NCI-H2029 treated with DMSO at 0.1 percent for 48 hours (cell line): Measurements from ENCODE around the gene PKN1.
"Not testable (repeated sequence)": the region's sequence is repeated elsewhere in the genome, so short reads cannot be mapped to it uniquely, and the experiment has no call there.

Experiments used
- DNase-seq: peaks from one replicate; lab custom pipeline; 2025; lab: John Stamatoyannopoulos, UW

The PKN1 gene

DNA sequence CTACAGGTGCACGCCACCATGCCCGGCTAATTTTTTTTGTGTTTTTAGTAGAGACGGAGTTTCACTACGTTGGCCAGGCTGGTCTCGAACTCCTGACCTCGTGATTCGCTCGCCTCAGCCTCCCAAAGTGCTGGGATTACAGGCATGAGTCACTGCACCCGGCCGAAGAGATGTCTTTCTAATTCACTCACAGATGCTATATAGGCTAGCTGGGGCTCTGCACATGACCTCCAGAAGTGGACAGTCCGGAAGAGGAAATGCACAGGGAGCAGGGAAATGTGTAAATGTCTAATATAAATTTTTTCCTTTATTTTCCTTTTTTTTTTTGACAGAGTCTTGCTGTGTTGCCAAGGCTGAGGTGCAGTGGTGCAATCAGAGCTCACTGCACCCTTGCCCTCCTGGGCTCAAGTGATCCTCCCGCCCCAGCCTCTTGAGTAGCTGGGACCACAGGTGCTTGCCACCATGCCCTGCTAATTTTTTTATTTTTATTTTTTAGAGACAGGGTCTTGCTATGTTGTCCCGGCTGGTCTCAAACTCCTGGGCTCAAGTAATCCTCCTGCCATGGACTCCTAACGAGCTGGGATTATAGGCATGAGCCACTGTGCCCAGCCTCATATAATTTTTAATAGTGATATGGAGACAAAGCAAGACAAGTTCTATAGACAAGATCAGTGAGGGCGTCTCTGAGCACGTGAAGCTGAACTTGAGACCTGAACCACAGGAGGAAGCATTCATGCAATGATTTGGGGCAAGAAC, 54.4 kb downstream of the PKN1 start:
- DNase-seq = no peak

DNA sequence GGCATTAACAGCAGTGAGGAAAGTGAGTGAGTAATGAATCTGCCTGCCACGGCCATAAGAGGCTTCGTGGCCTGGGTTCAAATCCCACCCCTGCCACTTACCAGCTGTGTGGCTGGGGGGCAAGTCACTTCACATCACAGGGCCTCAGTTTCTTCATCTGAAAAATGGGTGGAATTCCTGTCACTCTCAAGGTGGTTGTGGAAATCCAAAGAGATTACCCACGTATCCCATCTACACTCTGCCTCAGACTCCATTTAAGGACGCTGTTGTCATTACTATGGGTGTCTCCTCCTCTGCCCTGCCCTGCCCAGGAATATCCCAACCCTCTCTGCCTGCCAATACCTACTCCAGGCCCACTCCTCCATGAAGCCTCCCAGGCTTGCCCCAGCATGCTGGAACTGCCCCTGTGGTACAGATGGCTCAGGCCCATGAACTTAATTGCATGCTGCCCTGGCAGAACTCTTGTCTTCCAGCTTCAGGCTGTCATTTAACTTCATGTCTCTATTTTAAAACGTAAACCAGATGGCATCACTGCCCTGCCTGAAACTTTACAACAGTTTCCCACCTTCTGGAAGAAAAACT, 59.7 kb downstream of the PKN1 start:
- DNase-seq = no peak

DNA sequence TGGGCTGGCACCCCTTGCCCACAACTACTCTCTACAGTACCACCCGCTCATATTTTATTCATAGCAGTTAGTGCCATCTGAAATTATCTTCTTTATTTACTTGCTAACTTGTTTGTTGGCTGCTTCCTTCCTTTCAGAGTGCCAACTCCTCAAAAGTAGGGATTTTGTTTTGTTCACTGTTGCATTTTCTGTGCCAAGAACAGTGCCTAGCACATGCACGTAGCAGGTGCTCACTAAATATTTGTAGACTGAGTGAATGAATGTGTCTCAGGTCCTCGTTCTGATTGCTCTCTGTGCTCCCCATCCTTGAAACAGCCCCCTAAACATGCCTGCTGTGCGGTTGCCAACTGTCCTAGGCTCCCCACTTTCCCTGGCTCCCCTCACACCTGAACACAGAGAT, 61.3 kb downstream of the PKN1 start:
- DNase-seq = no peak

DNA sequence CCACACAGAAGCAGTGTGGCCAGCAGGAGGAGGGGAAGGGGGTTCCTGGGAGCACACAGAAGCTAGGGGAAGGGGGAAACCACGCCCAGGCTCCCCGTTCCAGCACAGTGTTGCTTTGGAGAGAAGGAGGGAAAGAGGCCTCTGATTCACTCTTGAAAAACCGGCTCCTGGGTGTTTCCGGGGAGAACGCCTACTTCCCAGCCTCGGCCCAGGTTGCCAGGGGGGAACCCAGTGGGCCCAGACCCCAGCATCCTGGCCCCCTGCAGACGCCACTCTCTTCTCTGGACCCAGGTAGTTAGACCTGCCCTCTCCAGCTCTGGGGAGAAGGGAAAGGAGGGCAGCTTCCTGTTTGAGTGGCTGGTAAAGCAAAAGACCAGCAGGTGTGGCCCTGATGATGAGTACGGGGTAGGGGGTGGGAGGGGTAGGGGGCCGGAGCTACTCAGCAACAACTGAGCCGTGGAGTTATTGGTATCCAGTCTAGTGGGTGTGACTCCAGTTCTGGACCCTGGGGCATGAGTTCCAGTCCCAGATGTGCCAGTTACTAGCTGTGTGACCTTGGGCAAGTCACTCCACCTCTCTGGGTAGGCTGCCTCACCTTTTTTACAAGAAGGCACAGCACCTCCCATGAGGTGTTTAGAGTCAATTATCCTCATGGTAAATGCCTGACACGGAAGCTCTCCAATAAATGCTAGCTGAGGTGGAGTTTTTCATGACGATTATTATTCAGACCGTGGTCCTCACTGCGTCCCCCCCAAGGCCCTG, 62.0 kb downstream of the PKN1 start:
- DNase-seq = no peak

DNA sequence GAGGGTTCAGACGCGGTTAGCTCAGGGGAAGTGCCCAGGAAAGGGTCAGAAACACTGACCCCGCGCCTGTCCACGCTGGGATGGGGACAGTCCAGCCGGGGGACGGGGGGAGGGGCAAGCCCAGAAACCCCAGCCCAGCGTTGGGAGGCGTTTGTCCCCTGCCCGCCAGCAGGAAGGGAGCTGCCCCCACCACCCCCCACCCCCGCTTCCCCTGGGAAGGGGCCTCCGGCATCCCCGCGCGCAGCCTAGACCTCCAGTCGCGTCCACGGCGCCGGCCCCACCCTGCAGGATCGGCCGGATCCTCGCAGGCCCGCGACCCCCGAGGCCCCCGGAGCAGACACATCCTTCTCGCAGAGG, 62.5 kb downstream of the PKN1 start:
- DNase-seq = no peak

DNA sequence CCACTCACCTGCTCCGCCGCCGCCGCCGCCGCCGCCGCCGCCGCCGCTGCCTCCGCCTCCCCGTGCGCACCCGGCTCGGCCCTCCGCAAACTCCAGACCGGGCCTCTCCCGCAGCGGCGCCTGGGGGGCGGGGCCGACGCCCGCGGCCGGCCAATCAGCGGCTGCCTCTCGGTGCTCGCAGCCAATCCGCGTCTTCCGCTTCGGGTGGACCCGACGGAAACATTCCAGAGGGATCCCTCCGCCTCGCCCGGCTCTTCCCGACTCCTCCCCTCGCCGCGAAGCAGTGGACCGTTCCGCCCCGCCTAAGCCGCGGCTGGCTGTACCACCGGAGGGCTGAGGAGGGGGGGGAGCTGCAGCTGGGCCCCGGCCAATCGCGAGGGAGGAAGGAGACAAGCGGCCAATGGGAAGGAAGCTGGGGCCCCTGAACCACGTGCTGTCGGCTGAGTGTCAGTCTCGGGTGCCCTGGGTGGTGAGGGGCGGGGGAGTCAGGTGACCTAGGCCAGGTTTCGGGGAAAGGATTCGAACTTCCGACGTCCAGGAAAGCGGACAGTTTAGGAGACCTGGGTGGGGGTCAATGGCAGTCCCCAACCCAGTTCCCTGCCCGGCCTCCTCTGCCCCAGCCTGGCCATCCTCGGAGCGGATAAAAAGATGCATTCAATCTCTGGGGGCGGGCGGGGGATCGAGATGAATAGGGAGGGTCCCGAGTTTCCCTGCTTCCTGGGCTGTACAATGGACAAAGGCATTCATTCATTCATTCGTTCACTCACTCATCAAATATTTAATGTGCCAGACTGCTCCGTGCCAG, 63.1 kb downstream of the PKN1 start, which contains the start of gene GIPC1:
GIPC1 (minus strand) TSS at position 99 of the 805 bp plus-strand sequence. CDS start 13,151 bp downstream, outside the sequence.
- DNase-seq = peak; percentile 88

DNA sequence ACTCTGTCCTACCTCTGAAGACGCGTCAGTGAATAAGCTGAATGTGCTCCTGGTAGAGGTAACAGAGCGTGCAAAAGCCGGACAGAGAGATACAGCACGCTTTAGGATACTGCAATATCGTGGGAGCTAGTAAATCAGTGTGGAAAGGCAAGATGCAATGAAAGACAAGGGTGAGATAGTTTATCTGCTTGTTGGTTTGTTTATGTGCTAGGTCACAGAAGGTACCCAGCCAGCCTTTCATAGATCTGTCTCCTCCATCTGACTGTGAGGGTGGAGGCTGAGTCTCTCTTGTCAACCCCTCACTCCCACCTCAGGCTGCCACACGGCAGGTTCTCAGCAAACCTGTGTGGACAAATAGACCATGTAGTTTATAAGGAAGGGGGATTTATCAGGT, 63.7 kb downstream of the PKN1 start:
- DNase-seq = no peak

DNA sequence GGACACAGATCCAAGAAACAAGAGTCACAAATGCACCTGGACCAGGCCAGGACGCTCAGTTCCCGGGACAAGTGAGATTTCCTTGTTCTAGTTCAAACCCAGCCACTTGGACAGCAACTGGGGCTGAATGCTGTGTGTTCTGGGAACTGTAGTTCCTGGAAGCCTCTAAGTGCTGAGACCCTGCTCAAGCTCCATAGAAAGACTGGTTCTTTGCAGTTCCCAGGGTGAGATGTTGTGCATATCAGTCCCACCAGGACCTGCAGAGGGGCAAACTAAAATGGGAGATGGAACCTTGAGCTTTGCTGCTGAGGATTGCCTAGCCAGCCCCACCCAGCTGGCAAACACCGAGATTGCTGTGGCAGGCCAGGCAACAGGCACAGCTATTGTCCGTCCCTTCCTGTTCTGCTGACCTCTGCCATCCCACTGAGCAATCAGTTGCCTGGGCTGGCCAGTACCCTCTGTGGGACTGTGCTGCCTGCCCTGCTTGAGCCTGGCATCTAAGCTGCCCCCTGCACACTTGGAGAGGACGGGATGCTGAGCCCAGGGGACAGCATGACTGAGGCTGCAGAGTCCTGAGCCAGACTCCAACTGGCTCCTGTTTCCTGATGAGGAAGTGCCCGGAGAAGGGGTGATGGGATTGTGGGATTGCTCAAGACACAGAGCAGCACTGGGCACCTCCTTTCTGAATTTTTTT, 64.3 kb downstream of the PKN1 start:
- no peak for DNase-seq

DNA sequence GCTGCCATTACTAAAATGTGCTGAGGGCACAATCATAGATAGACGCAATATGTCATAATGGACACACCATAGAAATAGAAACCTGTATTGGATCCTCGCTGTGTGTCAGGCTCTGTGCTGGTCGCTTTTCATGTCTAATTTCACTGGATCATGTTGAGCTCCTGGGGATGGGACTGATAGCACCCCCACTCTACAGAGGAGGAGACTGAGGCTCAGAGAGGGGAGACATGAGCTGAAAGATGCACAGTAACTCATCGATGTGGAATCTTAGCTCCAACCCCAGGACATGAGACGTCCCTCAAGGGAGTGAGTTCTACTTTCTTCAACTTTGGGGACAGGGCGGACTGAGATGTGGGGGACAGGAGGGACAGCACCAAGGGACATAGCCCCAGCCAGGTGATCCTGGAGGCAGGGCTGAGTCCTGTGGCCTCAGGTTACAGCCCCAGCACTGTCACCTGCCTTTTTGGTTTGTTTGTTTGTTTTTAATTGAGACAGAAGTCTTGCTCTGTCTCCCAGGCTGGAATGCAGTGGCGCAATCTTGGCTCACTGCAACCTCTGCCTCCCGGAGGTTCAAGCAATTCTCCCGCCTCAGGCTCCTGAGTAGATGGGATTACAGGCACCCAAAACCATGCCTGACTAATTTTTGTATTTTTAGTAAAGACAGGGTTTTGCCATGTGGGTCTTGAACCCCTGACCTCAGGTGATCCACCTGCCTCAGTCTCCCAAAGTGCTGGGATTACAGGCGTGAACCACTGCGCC, 69.4 kb downstream of the PKN1 start:
- DNase-seq = no peak

DNA sequence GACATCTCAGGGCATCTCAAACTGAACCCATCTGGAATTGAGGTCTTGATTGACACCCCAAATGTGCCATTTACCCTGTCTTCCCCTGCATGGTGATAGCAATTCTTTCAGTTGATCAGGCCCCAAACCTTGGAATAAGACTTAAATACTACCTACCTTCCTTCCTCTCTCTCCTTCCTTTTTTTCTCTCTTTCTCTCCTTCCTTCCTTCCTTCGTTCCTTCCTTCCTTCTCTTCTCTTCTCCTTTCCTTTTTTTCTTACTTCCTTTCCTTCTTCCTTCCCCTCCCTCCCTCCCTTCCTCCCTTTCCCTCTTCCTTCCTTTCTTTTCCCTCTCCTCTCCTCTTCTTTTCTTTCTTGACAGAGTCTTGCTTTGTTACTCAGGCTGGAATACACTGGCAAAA, 70.2 kb downstream of the PKN1 start:
- no peak for DNase-seq

DNA sequence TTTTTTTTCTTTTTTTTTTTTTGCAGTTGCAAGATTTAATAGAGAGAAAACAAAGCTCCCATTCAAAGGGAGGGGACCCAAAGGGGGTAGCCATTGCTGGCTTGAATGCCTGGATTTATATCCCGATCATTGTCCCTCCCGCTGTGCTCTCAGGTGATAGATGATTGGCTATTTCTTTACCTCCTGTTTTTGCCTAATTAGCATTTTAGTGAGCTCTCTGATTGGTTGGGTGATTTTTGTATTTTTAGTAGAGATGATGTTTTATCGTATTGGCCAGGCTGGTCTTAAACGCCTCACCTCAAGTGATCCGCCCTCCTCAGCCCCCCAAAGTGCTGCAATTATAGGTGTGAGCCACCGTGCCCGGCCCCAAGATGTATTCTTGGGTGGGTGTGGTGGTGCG, 71.5 kb downstream of the PKN1 start:
- not testable (repeated sequence) for DNase-seq

DNA sequence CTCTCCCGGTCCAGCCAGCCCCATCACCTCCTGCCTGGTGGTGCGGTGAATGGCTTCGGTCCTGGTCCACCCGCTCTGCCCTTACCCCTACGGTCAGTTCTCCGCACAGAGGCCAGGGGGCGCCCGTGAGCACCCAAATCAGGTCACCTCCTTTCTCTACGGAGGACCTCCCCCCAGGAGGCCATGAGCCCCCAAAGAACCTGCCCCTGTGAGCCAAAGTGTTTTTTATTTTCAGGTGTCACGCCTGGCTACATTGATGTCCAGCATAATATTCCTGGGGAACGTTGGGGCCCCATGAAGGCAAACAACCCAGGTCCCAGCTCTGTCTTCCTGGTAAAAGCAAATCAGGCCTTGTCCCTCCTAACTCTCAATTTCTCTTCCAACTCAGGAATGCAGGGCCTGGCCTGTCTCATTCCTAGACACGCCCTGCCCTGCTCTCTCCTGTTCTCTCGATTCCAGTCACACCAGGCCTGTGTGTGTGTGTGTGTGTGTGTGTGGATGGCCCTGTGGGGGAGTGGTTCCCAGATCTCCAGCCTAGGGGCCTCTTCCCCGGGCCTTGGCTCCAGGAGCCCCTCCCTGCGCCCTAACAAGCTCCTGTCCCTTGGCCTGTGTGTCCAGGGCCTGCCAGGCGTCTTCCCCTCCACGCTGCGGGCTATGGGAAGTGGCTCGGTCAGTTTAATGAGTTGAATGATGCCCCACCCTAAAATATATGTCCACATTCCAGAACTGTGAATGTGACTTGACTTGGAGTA, 72.6 kb downstream of the PKN1 start:
- no peak for DNase-seq

DNA sequence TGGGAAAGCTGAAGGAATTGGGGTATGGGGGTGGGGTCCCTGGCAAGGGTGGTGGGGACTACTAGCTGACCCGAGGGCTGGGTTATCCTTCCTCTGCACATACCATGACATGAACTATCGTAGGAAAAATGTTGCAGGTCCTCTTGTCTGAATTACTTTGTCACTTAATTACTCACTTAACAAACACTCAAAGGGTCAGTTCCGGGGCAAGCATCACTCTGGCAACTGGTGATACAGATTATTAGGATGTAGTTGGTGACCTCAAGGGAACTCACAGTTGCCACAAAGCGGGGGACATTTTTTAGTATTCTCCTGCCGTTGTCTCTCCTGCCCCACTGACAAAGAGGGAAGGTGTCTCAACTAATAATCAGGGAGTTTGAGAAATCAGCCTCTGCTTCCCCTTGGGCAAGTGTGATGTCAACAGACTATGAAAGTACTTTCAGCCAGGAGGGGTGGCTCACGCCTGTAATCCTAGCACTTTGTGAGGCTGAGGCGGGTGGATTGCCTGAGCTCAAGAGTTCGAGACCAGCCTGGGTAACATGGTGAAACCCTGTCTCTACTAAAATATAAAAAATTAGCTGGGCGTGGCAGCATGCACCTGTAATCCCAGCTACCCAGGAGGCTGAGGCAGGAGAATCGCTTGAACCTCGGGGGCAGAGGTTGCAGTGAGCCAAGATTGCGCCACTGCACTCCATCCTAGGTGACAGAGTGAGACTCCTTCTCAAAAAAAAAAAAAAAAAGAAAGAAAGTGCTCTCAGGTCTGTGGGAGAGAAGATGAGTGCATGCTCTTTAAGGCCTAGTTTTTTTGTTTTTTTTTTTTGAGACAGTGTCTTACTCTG, 74.8 kb downstream of the PKN1 start:
- no peak for DNase-seq

DNA sequence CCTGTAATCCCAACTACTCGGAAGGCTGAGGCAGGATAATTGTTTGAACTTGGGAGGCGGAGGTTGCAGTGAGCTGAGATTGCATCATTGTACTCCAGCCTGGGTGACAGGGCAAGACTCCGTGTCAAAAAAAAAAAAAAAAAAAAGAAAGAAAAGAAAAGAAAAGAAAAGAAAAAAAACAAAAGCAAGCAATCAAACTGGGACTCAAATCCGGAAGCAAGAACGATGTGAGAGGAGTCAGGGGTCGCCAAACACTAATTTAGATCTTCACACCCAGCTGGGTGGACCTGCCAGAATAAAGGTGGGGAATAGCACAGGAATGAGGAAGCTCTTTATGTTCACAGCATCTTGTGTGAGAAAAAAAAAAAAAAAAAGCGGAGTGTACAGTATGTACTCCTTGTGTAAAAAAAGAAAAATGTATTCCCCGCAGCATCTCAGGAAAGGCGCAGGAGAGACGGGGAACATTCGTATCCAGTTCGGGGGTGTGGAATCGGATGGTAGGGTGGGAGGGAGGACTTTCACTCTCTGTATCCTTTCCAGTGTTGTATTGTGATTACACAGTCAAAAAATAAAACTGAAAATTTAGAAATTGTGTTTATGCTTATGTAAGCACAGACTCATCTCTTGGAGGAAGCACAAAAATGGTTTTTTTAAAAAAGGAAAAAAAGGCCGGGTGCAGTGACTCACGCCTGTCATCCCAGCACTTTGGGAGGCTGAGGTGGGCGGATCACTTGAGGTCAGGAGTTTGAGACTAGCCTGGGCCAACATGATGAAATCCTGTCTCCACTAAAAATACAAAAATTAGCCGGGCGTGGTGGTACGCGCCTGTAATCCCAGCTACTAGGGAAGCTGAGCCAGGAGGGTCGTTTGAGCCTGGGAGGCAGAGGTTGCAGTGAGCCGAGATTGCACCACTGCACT, 77.5 kb downstream of the PKN1 start:
- DNase-seq = no peak

DNA sequence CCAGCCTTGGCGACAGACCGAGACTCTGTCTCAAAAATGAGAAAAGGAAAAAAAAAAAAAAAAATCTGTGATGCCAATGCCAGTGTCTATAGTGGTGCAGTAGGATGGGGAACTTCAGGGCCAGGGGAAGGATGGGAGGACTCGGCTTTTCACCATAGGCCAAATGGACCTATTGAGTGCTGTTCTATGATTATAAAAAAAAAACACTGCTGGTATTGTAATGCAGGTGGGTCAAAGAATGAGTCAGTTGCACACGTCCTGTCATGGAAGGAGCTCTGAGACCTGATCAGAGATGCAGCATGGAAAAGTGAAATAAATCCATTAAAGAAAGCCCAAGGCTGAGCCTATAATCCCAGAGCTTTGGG, 78.1 kb downstream of the PKN1 start:
- no peak for DNase-seq

DNA sequence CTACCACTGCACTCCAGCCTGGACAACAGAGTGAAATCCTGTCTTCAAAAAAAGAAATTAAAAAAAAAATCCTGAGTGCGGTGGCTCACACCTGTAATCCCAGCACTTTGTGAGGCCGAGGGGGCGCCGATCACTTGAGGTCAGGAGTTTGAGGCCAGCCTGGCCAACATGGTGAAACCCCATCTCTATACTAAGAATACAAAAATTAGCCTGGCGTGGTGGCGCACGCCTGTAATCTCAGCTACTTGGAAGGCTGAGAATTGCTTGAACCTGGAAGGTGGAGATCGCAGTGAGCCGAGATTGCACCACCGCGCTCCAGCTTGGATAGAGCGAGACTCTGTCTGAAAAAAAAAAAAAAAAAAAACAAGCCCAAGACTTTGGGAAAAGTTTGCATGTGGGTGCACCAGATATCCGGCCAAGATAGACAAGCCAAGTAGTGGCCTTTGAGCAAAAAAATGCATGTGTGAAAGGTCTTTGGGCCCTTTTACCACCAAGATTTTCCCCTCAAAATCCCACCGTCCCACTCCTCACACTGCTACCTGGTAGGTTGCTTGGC, 79.4 kb downstream of the PKN1 start:
- DNase-seq = no peak

DNA sequence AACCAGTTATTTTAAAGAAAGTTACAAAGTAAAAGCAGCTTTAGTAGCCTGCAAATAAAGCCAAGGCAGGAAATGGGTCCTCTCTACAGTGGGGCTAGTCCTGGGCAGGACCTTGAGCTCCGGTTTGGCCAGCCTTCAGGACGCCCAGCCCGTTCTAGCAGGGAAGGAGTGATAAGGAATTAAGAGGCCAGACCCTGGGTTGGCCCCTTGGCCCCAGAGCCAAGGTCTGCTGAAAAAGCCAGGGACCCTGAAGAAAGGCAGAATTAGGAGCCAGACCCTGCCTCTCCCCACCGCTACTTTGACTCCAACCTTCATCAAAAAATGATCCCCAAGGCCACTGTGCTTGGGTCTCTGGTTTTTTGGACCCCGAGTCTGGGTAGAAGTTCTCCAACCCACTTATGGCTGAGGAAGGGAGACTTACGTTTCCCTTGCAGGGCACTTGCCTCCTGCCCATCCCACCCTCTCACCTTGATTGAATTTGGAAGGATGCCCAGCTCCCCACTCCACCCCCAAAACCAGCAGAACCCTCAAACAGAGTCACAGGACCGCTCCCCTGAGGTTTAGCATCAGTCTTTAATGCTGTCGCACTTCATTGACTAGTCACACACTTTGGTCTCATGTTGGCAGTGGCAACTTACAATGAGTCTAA, 81.2 kb downstream of the PKN1 start:
- no peak for DNase-seq
